RWPE1 (cell line): Measurements from ENCODE around the gene CFAP47.

Experiments used
- CTCF ChIA-PET: fragments of 350-600 bp; sonication (Branson Sonifier 250); formaldehyde crosslinking; extraction: SDS; loops from one replicate; lab custom pipeline; 2021; lab: Yijun Ruan, JAX
- POLR2A ChIA-PET: fragments of 400-600 bp; formaldehyde crosslinking; extraction: SDS; loops from one replicate; lab custom pipeline; 2020; ENCODE audit warnings: antibody characterized with exemption; ENCODE audit not compliant: low non-redundant PET; lab: Yijun Ruan, JAX
- DNase-seq: peaks from one replicate; pipeline ENCODE4 v3.0.0; 2012; ENCODE audit warnings: low spot score
- H3K27ac ChIP-seq: fragments of 450-650 bp; 2 replicates; pipeline ENCODE4 v1.5.1; 2017
- CTCF ChIP-seq: fragments of 450-650 bp; conservative IDR thresholded peaks from 2 replicates; pipeline ENCODE4 v1.5.1; 2017; ENCODE audit warnings: low read depth, mild to moderate bottlenecking

CFAP47 gene

DNA sequence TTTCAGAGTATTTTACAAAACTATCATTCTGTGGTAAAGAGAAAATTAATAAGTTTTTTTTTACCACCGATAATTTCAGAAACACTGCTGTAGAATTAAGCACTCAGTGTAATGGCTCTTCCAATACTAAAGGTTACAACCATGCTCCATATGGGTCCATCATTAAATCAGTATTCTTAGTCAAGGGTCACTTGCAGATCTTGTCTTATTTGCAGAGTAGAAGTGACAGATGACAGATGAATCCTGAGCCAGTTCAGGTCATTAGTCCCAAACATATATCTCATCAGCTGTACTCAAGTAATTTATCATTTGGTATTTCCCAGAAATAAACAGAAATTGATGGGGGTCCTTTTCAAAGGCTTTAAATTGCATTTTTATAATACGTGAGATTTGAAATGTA is 182.9 kb downstream of the CFAP47 start:
- ChIA-PET CTCF (no interaction called here), POLR2A (no interaction called here)
- H3K27ac ChIP-seq: no peak overlapping the region
- no peak for TF ChIP-seq CTCF
- no peak for DNase-seq

DNA sequence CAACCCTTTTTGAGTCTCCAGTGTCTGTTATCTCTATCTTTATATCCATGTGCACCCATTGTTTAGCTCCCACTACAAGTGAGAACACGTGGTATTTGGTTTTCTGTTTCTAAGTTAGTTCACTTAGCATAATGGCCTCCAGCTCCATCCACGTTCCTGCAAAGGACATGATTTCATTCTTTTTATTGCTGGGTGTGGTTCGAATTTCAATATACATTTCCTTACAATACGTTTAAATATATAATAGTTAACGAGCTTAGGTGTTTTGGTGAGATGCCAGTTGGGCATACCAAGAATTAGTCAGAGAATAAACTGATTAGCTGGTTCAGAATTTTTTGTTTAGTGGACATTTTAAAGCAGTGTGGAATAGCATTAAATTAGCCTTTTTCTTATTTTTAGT is 196.7 kb downstream of the CFAP47 start:
- no peak for DNase-seq
- H3K27ac ChIP-seq: no peak overlapping the region
- POLR2A ChIA-PET: no interaction called here
- TF ChIP-seq CTCF: no peak
- CTCF ChIA-PET: no interaction called here

DNA sequence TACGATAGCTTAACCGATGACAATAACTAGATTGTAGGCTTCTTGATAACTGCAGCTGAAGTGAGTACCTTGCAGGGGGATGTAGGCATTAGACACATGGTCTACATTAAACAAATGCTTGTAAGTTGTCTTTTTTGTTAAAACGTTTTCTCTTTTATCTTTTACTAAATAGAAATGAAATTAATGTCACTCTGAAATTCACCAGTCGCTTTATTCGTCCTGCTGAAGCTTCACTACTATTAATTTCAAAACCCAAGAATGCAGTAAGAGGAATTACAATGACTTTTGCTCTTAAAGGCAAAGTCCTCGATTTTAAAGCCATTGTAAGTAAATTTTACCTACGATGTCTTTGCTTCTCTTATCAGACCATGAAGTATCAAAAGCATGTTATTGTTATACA is 239.7 kb downstream of the CFAP47 start:
- ChIA-PET POLR2A (no interaction called here), CTCF (no interaction called here)
- DNase-seq: no peak
- TF ChIP-seq CTCF: no peak
- no peak overlapping the region for H3K27ac ChIP-seq

- no peak for TF ChIP-seq CTCF
- H3K27ac ChIP-seq: no peak overlapping the region
- DNase-seq: no peak
- POLR2A ChIA-PET: no interaction called here
- CTCF ChIA-PET: no interaction called here
Observed at GRCh38 chrX:36160081-36160480, 240.5 kb downstream of the CFAP47 start.

GRCh38 chrX:36198575-36198974 is 279.0 kb downstream of the CFAP47 start:
- ChIA-PET CTCF (no interaction called here), POLR2A (no interaction called here)
- no peak for TF ChIP-seq CTCF
- DNase-seq: no peak
- H3K27ac ChIP-seq: no peak overlapping the region

- TF ChIP-seq CTCF: no peak
- H3K27ac ChIP-seq: no peak overlapping the region
- POLR2A ChIA-PET: no interaction called here
- CTCF ChIA-PET: no interaction called here
- DNase-seq: no peak
Observed at GRCh38 chrX:36199928-36200327, 280.4 kb downstream of the CFAP47 start.

- ChIA-PET CTCF (no interaction called here), POLR2A (no interaction called here)
- DNase-seq: no peak
- TF ChIP-seq CTCF: no peak
- H3K27ac ChIP-seq: no peak overlapping the region
Observed at GRCh38 chrX:36214924-36215323, 295.4 kb downstream of the CFAP47 start.
